Activated T-cell treated with anti-CD3 and anti-CD28 coated beads, Interleukin-2, amount 50 U/mL, for 24 hours (primary cell): ENCODE results near the gene TSPAN1.

Source experiments
- DNase-seq: peaks from one replicate; pipeline ENCODE4 v3.0.0-alpha.2; 2020
- H3K27ac Mint-ChIP-seq: 2 replicates; pipeline ENCODE4 v1.8.0; 2020; ENCODE audit warnings: mild to moderate bottlenecking, mixed read lengths
- H3K27me3 Mint-ChIP-seq: 2 replicates; pipeline ENCODE4 v1.8.0; 2020; ENCODE audit warnings: mixed read lengths
- H3K36me3 Mint-ChIP-seq: 2 replicates; pipeline ENCODE4 v1.8.0; 2020; ENCODE audit warnings: low read depth, mixed read lengths
- H3K4me1 Mint-ChIP-seq: 2 replicates; pipeline ENCODE4 v1.8.0; 2020; ENCODE audit warnings: low read depth, mixed read lengths
- H3K4me3 Mint-ChIP-seq: 2 replicates; pipeline ENCODE4 v1.8.0; 2020; ENCODE audit warnings: mild to moderate bottlenecking, moderate library complexity, mixed read lengths
- H3K9me3 Mint-ChIP-seq: 2 replicates; pipeline ENCODE4 v1.8.0; 2020; ENCODE audit warnings: mixed read lengths

Gene TSPAN1

GRCh38 chr1:46175243-46175642 lies 356 bp downstream of the TSPAN1 start:
- H3K27ac Mint-ChIP-seq, result no peak overlapping the region
- H3K36me3 Mint-ChIP-seq, result no peaks in the 10 kb centered on the region
- no peak overlapping the region for H3K4me3 Mint-ChIP-seq
- no peaks in the 10 kb centered on the region for H3K4me1 Mint-ChIP-seq
- H3K27me3 Mint-ChIP-seq, result peaks cover 3% of the 10 kb centered on the region
- H3K9me3 Mint-ChIP-seq, result no peaks in the 10 kb centered on the region
- DNase-seq, result no peak

- no peaks in the 10 kb centered on the region for H3K36me3 Mint-ChIP-seq
- no peak for DNase-seq
- no peaks in the 10 kb centered on the region for H3K4me1 Mint-ChIP-seq
- H3K4me3 Mint-ChIP-seq, result no peak within 1 kb of the TSS
- no peaks in the 10 kb centered on the region for H3K9me3 Mint-ChIP-seq
- peaks cover 3% of the 10 kb centered on the region for H3K27me3 Mint-ChIP-seq
- no peak within 1 kb of the TSS for H3K27ac Mint-ChIP-seq
Measured at GRCh38 chr1:46176211-46176865, 1.5 kb downstream of the TSPAN1 start, which contains the start of gene P3R3URF. Gene P3R3URF, minus strand, starts transcription at chr1:46176488. Its CDS starts 17 bp downstream, at chr1:46176471.

GRCh38 chr1:46179138-46180081 lies 4.5 kb downstream of the TSPAN1 start:
- no peak overlapping the region for H3K4me3 Mint-ChIP-seq
- peaks cover 7% of the 10 kb centered on the region for H3K4me1 Mint-ChIP-seq
- H3K27me3 Mint-ChIP-seq, result no peaks in the 10 kb centered on the region
- no peaks in the 10 kb centered on the region for H3K9me3 Mint-ChIP-seq
- H3K36me3 Mint-ChIP-seq, result no peaks in the 10 kb centered on the region
- DNase-seq, result peak; percentile 72
- H3K27ac Mint-ChIP-seq, result no peak overlapping the region

GRCh38 chr1:46180082-46180616 lies 5.3 kb downstream of the TSPAN1 start:
- H3K36me3 Mint-ChIP-seq, result no peaks in the 10 kb centered on the region
- no peak overlapping the region for H3K27ac Mint-ChIP-seq
- H3K27me3 Mint-ChIP-seq, result no peaks in the 10 kb centered on the region
- H3K9me3 Mint-ChIP-seq, result no peaks in the 10 kb centered on the region
- no peak for DNase-seq
- H3K4me1 Mint-ChIP-seq, result peaks cover 15% of the 10 kb centered on the region
- H3K4me3 Mint-ChIP-seq, result no peak overlapping the region

- no peak overlapping the region for H3K27ac Mint-ChIP-seq
Measured at GRCh38 chr1:46181343-46182260, 6.7 kb downstream of the TSPAN1 start.

GRCh38 chr1:46183079-46183847 lies 8.4 kb downstream of the TSPAN1 start:
- no peak for DNase-seq
- Mint-ChIP-seq H3K27ac (no peak overlapping the region), H3K9me3 (no peaks in the 10 kb centered on the region), H3K27me3 (no peaks in the 10 kb centered on the region), H3K36me3 (peaks cover 13% of the 10 kb centered on the region), H3K4me3 (no peak overlapping the region), H3K4me1 (peaks cover 25% of the 10 kb centered on the region)

More at GRCh38 chr1:46181343-46182260, 6.7 kb downstream of the TSPAN1 start:
- no peaks in the 10 kb centered on the region for H3K27me3 Mint-ChIP-seq
- H3K4me3 Mint-ChIP-seq, result no peak overlapping the region
- DNase-seq, result no peak
- H3K4me1 Mint-ChIP-seq, result peaks cover 25% of the 10 kb centered on the region
- H3K36me3 Mint-ChIP-seq, result no peaks in the 10 kb centered on the region
- H3K9me3 Mint-ChIP-seq, result no peaks in the 10 kb centered on the region

GRCh38 chr1:46183926-46184557 lies 9.2 kb downstream of the TSPAN1 start:
- peaks cover 17% of the 10 kb centered on the region for H3K36me3 Mint-ChIP-seq
- no peaks in the 10 kb centered on the region for H3K27me3 Mint-ChIP-seq
- no peak for DNase-seq
- peaks cover 25% of the 10 kb centered on the region for H3K4me1 Mint-ChIP-seq
- peak overlapping the region; percentile 94 for H3K27ac Mint-ChIP-seq
- H3K9me3 Mint-ChIP-seq, result no peaks in the 10 kb centered on the region
- H3K4me3 Mint-ChIP-seq, result no peak overlapping the region

- H3K9me3 Mint-ChIP-seq, result no peaks in the 10 kb centered on the region
- H3K27me3 Mint-ChIP-seq, result no peaks in the 10 kb centered on the region
- peaks cover 26% of the 10 kb centered on the region for H3K36me3 Mint-ChIP-seq
- H3K4me3 Mint-ChIP-seq, result peak overlapping the region; percentile 65
- H3K4me1 Mint-ChIP-seq, result peaks cover 25% of the 10 kb centered on the region
- H3K27ac Mint-ChIP-seq, result peak overlapping the region; percentile 94
- peak; percentile 72 for DNase-seq
Measured at GRCh38 chr1:46184920-46185658, 10.2 kb downstream of the TSPAN1 start.

GRCh38 chr1:46186076-46186475 lies 11.2 kb downstream of the TSPAN1 start:
- Mint-ChIP-seq H3K27ac (peak overlapping the region; percentile 47), H3K36me3 (peaks cover 35% of the 10 kb centered on the region)

GRCh38 chr1:46187106-46187869 lies 12.4 kb downstream of the TSPAN1 start:
- Mint-ChIP-seq H3K27me3 (no peaks in the 10 kb centered on the region), H3K27ac (peak overlapping the region; percentile 57), H3K4me3 (no peak overlapping the region), H3K36me3 (peaks cover 46% of the 10 kb centered on the region), H3K4me1 (peaks cover 25% of the 10 kb centered on the region), H3K9me3 (no peaks in the 10 kb centered on the region)
- no peak for DNase-seq

More at GRCh38 chr1:46186076-46186475, 11.2 kb downstream of the TSPAN1 start:
- Mint-ChIP-seq H3K27me3 (no peaks in the 10 kb centered on the region), H3K4me1 (peaks cover 25% of the 10 kb centered on the region), H3K4me3 (no peak overlapping the region), H3K9me3 (no peaks in the 10 kb centered on the region)
- DNase-seq, result no peak

- H3K9me3 Mint-ChIP-seq, result no peaks in the 10 kb centered on the region
- peak overlapping the region; percentile 57 for H3K27ac Mint-ChIP-seq
- H3K4me1 Mint-ChIP-seq, result peaks cover 25% of the 10 kb centered on the region
- no peak for DNase-seq
- H3K4me3 Mint-ChIP-seq, result no peak overlapping the region
- H3K27me3 Mint-ChIP-seq, result no peaks in the 10 kb centered on the region
- peaks cover 58% of the 10 kb centered on the region for H3K36me3 Mint-ChIP-seq
Measured at GRCh38 chr1:46188295-46189030, 13.6 kb downstream of the TSPAN1 start.
